Neural cell (in vitro differentiated cells): ENCODE measurements around the gene ZNF524. TPM values are rescaled to one million over a fixed set of nuclear protein-coding genes. Genes with fewer than 3 reads are reported as not detected.
A peak's percentile ranks its signal among the peaks of the same experiment; 100 is the strongest.

ENCODE experiments used
- H2AFZ ChIP-seq: fragments of 200-600, 300-800 bp; sonication (generic), shearing (Covaris generic); 2 replicates; pipeline ENCODE4 v1.6.0; 2014; ENCODE audit warnings: low read depth, mild to moderate bottlenecking, antibody characterized with exemption, low read length, moderate library complexity
- H3F3A ChIP-seq: fragments of 200-600 bp; shearing (Covaris generic); 2 replicates; pipeline ENCODE4 v1.6.1; 2016; ENCODE audit warnings: mild to moderate bottlenecking, moderate library complexity, mixed read lengths, antibody characterized with exemption, low read length; ENCODE audit not compliant: insufficient read depth, poor library complexity, severe bottlenecking
- H3K27ac ChIP-seq: fragments of 200-600, 300-800 bp; sonication (generic), shearing (Covaris generic); 2 replicates; pipeline ENCODE4 v1.5.1; 2014; ENCODE audit warnings: mild to moderate bottlenecking, low read length, moderate library complexity
- H3K27me3 ChIP-seq: fragments of 300-800, 200-600 bp; sonication (generic), shearing (Covaris generic); 2 replicates; pipeline ENCODE4 v1.6.0; 2014; ENCODE audit warnings: mild to moderate bottlenecking, low read depth, low read length, moderate library complexity; ENCODE audit not compliant: insufficient read depth
- H3K36me3 ChIP-seq: fragments of 300-800, 200-600 bp; sonication (generic), shearing (Covaris generic); 2 replicates; pipeline ENCODE4 v1.5.1; 2014; ENCODE audit warnings: mild to moderate bottlenecking, antibody characterized with exemption, low read length, moderate library complexity; ENCODE audit not compliant: insufficient read depth
- H3K4me2 ChIP-seq: fragments of 300-800, 200-600 bp; sonication (generic), shearing (Covaris generic); 2 replicates; pipeline ENCODE4 v1.6.0; 2014; ENCODE audit warnings: mild to moderate bottlenecking, low read length
- H3K4me3 ChIP-seq: fragments of 300-800, 200-600 bp; sonication (generic), shearing (Covaris generic); 2 replicates; pipeline ENCODE4 v1.5.1; 2014; ENCODE audit warnings: mild to moderate bottlenecking, low read length, moderate library complexity
- H3K79me2 ChIP-seq: fragments of 200-600 bp; shearing (Covaris generic); replicated peaks from 2 replicates; pipeline ENCODE4 v1.6.0; 2014; ENCODE audit warnings: mild to moderate bottlenecking, low read length, moderate library complexity; ENCODE audit not compliant: insufficient read depth
- H3K9ac ChIP-seq: fragments of 300-800, 200-600 bp; sonication (generic), shearing (Covaris generic); 2 replicates; pipeline ENCODE4 v1.6.1; 2016; ENCODE audit warnings: mild to moderate bottlenecking, low read length, mixed read lengths
- H3K9me2 ChIP-seq: fragments of 200-600 bp; shearing (Covaris generic); 2 replicates; pipeline ENCODE4 v1.6.1; 2016; ENCODE audit warnings: mild to moderate bottlenecking, low read length, mixed read lengths; ENCODE audit not compliant: insufficient read depth
- H3K9me3 ChIP-seq: fragments of 200-600, 300-800 bp; sonication (generic), shearing (Covaris generic); 2 replicates; pipeline ENCODE4 v1.6.1; 2016; ENCODE audit warnings: mild to moderate bottlenecking, mixed run types, low read length, moderate library complexity, mixed read lengths
- H4K20me1 ChIP-seq: fragments of 200-600 bp; shearing (Covaris generic); 2 replicates; pipeline ENCODE4 v1.6.1; 2016; ENCODE audit warnings: mild to moderate bottlenecking, mixed run types; ENCODE audit not compliant: insufficient read depth
- CTCF ChIP-seq: fragments of 450-650 bp; IDR thresholded peaks from 2 replicates; pipeline ENCODE4 v1.5.1; 2014; ENCODE audit warnings: antibody characterized with exemption, mild to moderate bottlenecking, moderate library complexity; ENCODE audit not compliant: poor library complexity, severe bottlenecking
- EP300 ChIP-seq: fragments of 450-650 bp; conservative IDR thresholded peaks from 2 replicates; pipeline ENCODE4 v1.6.1; 2014; ENCODE audit warnings: antibody characterized with exemption, mild to moderate bottlenecking, moderate library complexity; ENCODE audit not compliant: poor library complexity, severe bottlenecking
- EZH2 ChIP-seq: fragments of 200-600, 300-800 bp; shearing (Covaris generic), sonication (generic); IDR thresholded peaks from 2 replicates; pipeline ENCODE4 v1.6.1; 2014; ENCODE audit warnings: antibody characterized with exemption, low read length, borderline replicate concordance, mild to moderate bottlenecking; ENCODE audit not compliant: insufficient read depth, poor library complexity, severe bottlenecking
- MXI1 ChIP-seq: fragments of 450-650 bp; conservative IDR thresholded peaks from 2 replicates; pipeline ENCODE4 v1.6.1; 2014; ENCODE audit warnings: antibody characterized with exemption, mild to moderate bottlenecking; ENCODE audit not compliant: poor library complexity, severe bottlenecking
- POLR2AphosphoS5 ChIP-seq: IDR thresholded peaks from 2 replicates; pipeline ENCODE4 v1.6.1; 2012
- RAD21 ChIP-seq: fragments of 450-650 bp; conservative IDR thresholded peaks from 2 replicates; pipeline ENCODE4 v1.6.1; 2014; ENCODE audit warnings: antibody characterized with exemption, mild to moderate bottlenecking, moderate library complexity
- REST ChIP-seq: IDR thresholded peaks from 2 replicates; pipeline ENCODE4 v1.6.1; 2012; ENCODE audit warnings: borderline replicate concordance
- SMC3 ChIP-seq: fragments of 450-650 bp; conservative IDR thresholded peaks from 2 replicates; pipeline ENCODE4 v1.6.1; 2014; ENCODE audit warnings: antibody characterized with exemption, mild to moderate bottlenecking, moderate library complexity; ENCODE audit not compliant: poor library complexity
- TAF1 ChIP-seq: IDR thresholded peaks from 2 replicates; pipeline ENCODE4 v1.6.1; 2012; ENCODE audit warnings: low read depth
- polyA plus RNA-seq: library from polyadenylated mRNA; depleted of rRNA; stranded (reverse); fragments of >200 nt; gene quantifications from 2 replicates; pipeline ENCODE4 v1.2.3, GENCODE V29; 2014

The ZNF524 gene
- polyA plus RNA-seq, 1 donor from 2014 or later, result 3.2 TPM

- Histone ChIP-seq H3K9me3 (no peaks in the 10 kb centered on the region), H3K4me2 (peak within 1 kb of the TSS; percentile 38), H3K27me3 (no peaks in the 10 kb centered on the region), H4K20me1 (no peaks in the 10 kb centered on the region), H3K9me2 (no peaks in the 10 kb centered on the region), H3K9ac (peak within 1 kb of the TSS; percentile 87), H3K36me3 (no peaks in the 10 kb centered on the region), H3F3A (no peaks in the 10 kb centered on the region), H3K79me2 (peaks cover 8% of the 10 kb centered on the region), H3K27ac (peak within 1 kb of the TSS; percentile 91), H2AFZ (peak within 1 kb of the TSS; percentile 62), H3K4me3 (peak within 1 kb of the TSS; percentile 73)
- TF ChIP-seq EZH2 (no peak), MXI1 (peak; percentile 65), EP300 (no peak), TAF1 (peak; percentile 99), SMC3 (peak; percentile 16), RAD21 (peak; percentile 17), CTCF (no peak), POLR2AphosphoS5 (peak; percentile 91), REST (peak; percentile 90)
These were observed 24.3 kb downstream of the ZNF524 start, which contains the start of gene ZNF784 for GRCh38 chr19:55624109-55625003. ZNF784 (minus strand) TSS chr19:55624566; CDS start chr19:55624561, 5 bp downstream.

- peak overlapping the region; percentile 62 for H2AFZ ChIP-seq
- peak overlapping the region; percentile 38 for H3K4me2 ChIP-seq
- H3K79me2 ChIP-seq, result peaks cover 8% of the 10 kb centered on the region
- H3K27me3 ChIP-seq, result no peaks in the 10 kb centered on the region
- no peaks in the 10 kb centered on the region for H3K36me3 ChIP-seq
- no peaks in the 10 kb centered on the region for H4K20me1 ChIP-seq
- no peaks in the 10 kb centered on the region for H3F3A ChIP-seq
- H3K27ac ChIP-seq, result peak overlapping the region; percentile 91
- H3K9ac ChIP-seq, result peak overlapping the region; percentile 87
- H3K4me3 ChIP-seq, result peak overlapping the region; percentile 73
- TF ChIP-seq REST (no peak), SMC3 (peak; percentile 0), POLR2AphosphoS5 (no peak), MXI1 (peak; percentile 2)
- no peaks in the 10 kb centered on the region for H3K9me3 ChIP-seq
- no peaks in the 10 kb centered on the region for H3K9me2 ChIP-seq
These were observed 24.9 kb downstream of the ZNF524 start for GRCh38 chr19:55625004-55625326.
